Cerebellar nuclear complex (tissue), 1 donor: ENCODE results near the gene MAST4.

Experiments used
- DNase-seq, 2 experiments: peaks; one replicate each; lab custom pipeline; 2025; lab: John Stamatoyannopoulos, UW

The MAST4 gene

GRCh38 chr5:66992547-66992946, 396.4 kb downstream of the MAST4 start:
- DNase-seq = no peak

- no peak for DNase-seq
Observed at GRCh38 chr5:66993448-66993847, 397.3 kb downstream of the MAST4 start.

- DNase-seq = no peak
Observed at GRCh38 chr5:66993882-66994281, 397.7 kb downstream of the MAST4 start.

- DNase-seq = no peak
Observed at GRCh38 chr5:66994790-66995189, 398.6 kb downstream of the MAST4 start.

- no peak for DNase-seq
Observed at GRCh38 chr5:67000794-67001475, 404.7 kb downstream of the MAST4 start.

- no peak for DNase-seq
Observed at GRCh38 chr5:67002832-67003684, 406.9 kb downstream of the MAST4 start.

GRCh38 chr5:67003685-67003934, 407.4 kb downstream of the MAST4 start:
- no peak for DNase-seq

GRCh38 chr5:67003935-67004729, 407.9 kb downstream of the MAST4 start:
- DNase-seq = no peak

- no peak for DNase-seq
Observed at GRCh38 chr5:67004730-67005350, 408.6 kb downstream of the MAST4 start.

GRCh38 chr5:67005737-67006499, 409.7 kb downstream of the MAST4 start:
- DNase-seq = no peak

- DNase-seq = no peak
Observed at GRCh38 chr5:67006500-67006848, 410.3 kb downstream of the MAST4 start.

- DNase-seq = no peak
Observed at GRCh38 chr5:67009028-67009427, 412.8 kb downstream of the MAST4 start.

- no peak for DNase-seq
Observed at GRCh38 chr5:67010684-67011409, 414.7 kb downstream of the MAST4 start.

GRCh38 chr5:67011422-67011821, 415.2 kb downstream of the MAST4 start:
- no peak for DNase-seq

- DNase-seq = no peak
Observed at GRCh38 chr5:67012171-67012570, 416.0 kb downstream of the MAST4 start.

GRCh38 chr5:67013719-67014118, 417.5 kb downstream of the MAST4 start:
- no peak for DNase-seq

- no peak for DNase-seq
Observed at GRCh38 chr5:67014191-67014590, 418.0 kb downstream of the MAST4 start.

- DNase-seq = no peak
Observed at GRCh38 chr5:67014957-67015400, 418.8 kb downstream of the MAST4 start.

- no peak for DNase-seq
Observed at GRCh38 chr5:67015541-67016191, 419.5 kb downstream of the MAST4 start.

GRCh38 chr5:67019065-67019845, 423.1 kb downstream of the MAST4 start:
- DNase-seq = no peak
